H1 (cell line): ENCODE results near the gene TP53I11. TPM values are rescaled to one million over a fixed set of nuclear protein-coding genes. Genes with fewer than 3 reads are reported as not detected.

Experiments used
- CTCF ChIA-PET: fragments of 300-600 bp; sonication (Branson Sonifier 250); formaldehyde crosslinking; loops from one replicate; lab custom pipeline; 2021; ENCODE audit not compliant: partially characterized antibody; lab: Charles Lee
- POLR2A ChIA-PET: fragments of 300-600 bp; sonication (Branson Sonifier 250); formaldehyde crosslinking; loops from one replicate; lab custom pipeline; 2021; ENCODE audit warnings: inconsistent platforms; ENCODE audit not compliant: partially characterized antibody; lab: Charles Lee
- DNase-seq, 2 experiments: peaks; one replicate each; pipeline versions ENCODE4 v3.0.0 to v3.0.0-alpha.2; 2010 to 2022; ENCODE audit warnings: low spot score in 2 of 2, low read depth in 1 of 2, mixed read lengths in 1 of 2
- FAIRE-seq: peaks from 2 replicates; lab custom pipeline; 2011; peaks lifted over from hg19 to GRCh38; lab: Jason Lieb, UNC
- H2AFZ ChIP-seq: 2 replicates; pipeline ENCODE4 v1.8.1; 2012; ENCODE audit warnings: low read length, inconsistent platforms
- H2AK5ac ChIP-seq: 2 replicates; pipeline ENCODE4 v1.6.1; 2013; ENCODE audit warnings: low read depth, low read length
- H2BK120ac ChIP-seq: replicated peaks from 2 replicates; pipeline ENCODE3; 2013; ENCODE audit warnings: low read depth, low read length, inconsistent platforms
- H2BK12ac ChIP-seq: 2 replicates; pipeline ENCODE4 v1.6.1; 2013; ENCODE audit warnings: low read depth, low read length
- H2BK15ac ChIP-seq: 2 replicates; pipeline ENCODE4 v1.6.1; 2013; ENCODE audit warnings: low read length
- H2BK20ac ChIP-seq: 2 replicates; pipeline ENCODE4 v1.6.1; 2013; ENCODE audit warnings: low read length
- H2BK5ac ChIP-seq: 2 replicates; pipeline ENCODE4 v1.6.1; 2013; ENCODE audit warnings: low read depth, low read length
- H3K14ac ChIP-seq: 2 replicates; pipeline ENCODE4 v1.6.1; 2013; ENCODE audit warnings: inconsistent platforms; ENCODE audit not compliant: insufficient read length
- H3K18ac ChIP-seq: 2 replicates; pipeline ENCODE4 v1.6.1; 2013; ENCODE audit warnings: low read length; ENCODE audit errors: extremely low read depth
- H3K23ac ChIP-seq: 2 replicates; pipeline ENCODE4 v1.6.1; 2013; ENCODE audit warnings: inconsistent platforms; ENCODE audit not compliant: insufficient read length
- H3K23me2 ChIP-seq: 2 replicates; pipeline ENCODE4 v1.6.1; 2013; ENCODE audit warnings: low read depth, low read length
- H3K27ac ChIP-seq: 2 replicates; pipeline ENCODE4 v1.6.1; 2011; ENCODE audit warnings: low read depth, low read length, inconsistent platforms
- H3K27me3 ChIP-seq, 4 experiments: replicated peaks in 1 of 4; 1 replicate in 1 of 4; 2 replicates in 3 of 4; pipeline versions ENCODE4 v1.6.1 to v1.8.1; 2011 to 2013; ENCODE audit warnings: low read length in 3 of 4, mild to moderate bottlenecking in 3 of 4, inconsistent platforms in 2 of 4, mixed read lengths in 2 of 4, moderate library complexity in 1 of 4; ENCODE audit not compliant: control insufficient read depth in 3 of 4, insufficient read depth in 3 of 4; ENCODE audit errors: extremely low read depth in 1 of 4
- H3K36me3 ChIP-seq, 4 experiments: 2 replicates each; pipeline versions ENCODE4 v1.6.1 to v1.8.1; 2011 to 2013; ENCODE audit warnings: mild to moderate bottlenecking in 4 of 4, low read length in 3 of 4, moderate library complexity in 2 of 4, control low read depth in 1 of 4, inconsistent platforms in 1 of 4; ENCODE audit not compliant: insufficient read depth in 4 of 4, control insufficient read depth in 2 of 4
- H3K4ac ChIP-seq: replicated peaks from 2 replicates; pipeline ENCODE3; 2013; ENCODE audit warnings: low read length, low read depth, mixed read lengths, inconsistent platforms; ENCODE audit not compliant: insufficient read length
- H3K4me1 ChIP-seq, 4 experiments: replicated peaks in 1 of 4; 1 replicate in 1 of 4; 2 replicates in 3 of 4; pipeline versions ENCODE4 v1.6.1 to v1.8.1; 2011 to 2013; ENCODE audit warnings: low read length in 3 of 4, inconsistent platforms in 2 of 4, mixed read lengths in 1 of 4; ENCODE audit not compliant: insufficient read depth in 4 of 4, control insufficient read depth in 3 of 4
- H3K4me2 ChIP-seq, 2 experiments: 2 replicates each; pipeline versions ENCODE4 v1.6.1 to v1.8.1; 2011 to 2013; ENCODE audit warnings: low read depth in 2 of 2, low read length in 2 of 2, control low read depth in 1 of 2, inconsistent platforms in 1 of 2, mild to moderate bottlenecking in 1 of 2; ENCODE audit not compliant: insufficient read depth in 1 of 2
- H3K4me3 ChIP-seq, 4 experiments: fragments of 200-600, 300-600 bp in 1 of 4; sonication (generic), shearing (Covaris generic), sonication (Bioruptor Twin) in 1 of 4; 2 replicates each; pipeline versions ENCODE4 v1.5.1 to v1.8.1; 2011 to 2016; ENCODE audit warnings: low read length in 4 of 4, low read depth in 3 of 4, control low read depth in 2 of 4, inconsistent platforms in 2 of 4, mild to moderate bottlenecking in 2 of 4, mixed read lengths in 1 of 4, moderate library complexity in 1 of 4; ENCODE audit not compliant: insufficient read depth in 2 of 4; ENCODE audit errors: extremely low read depth in 1 of 4
- H3K56ac ChIP-seq: replicated peaks from 2 replicates; pipeline ENCODE3; 2013; ENCODE audit warnings: low read depth, mild to moderate bottlenecking, mixed read lengths, low read length, inconsistent platforms; ENCODE audit not compliant: insufficient read length
- H3K79me1 ChIP-seq: 2 replicates; pipeline ENCODE4 v1.6.1; 2013; ENCODE audit warnings: low read depth, low read length, control low read depth
- H3K79me2 ChIP-seq, 2 experiments: 2 replicates each; pipeline versions ENCODE4 v1.6.1 to v1.8.1; 2012 to 2013; ENCODE audit warnings: low read length in 2 of 2, mild to moderate bottlenecking in 2 of 2, inconsistent platforms in 1 of 2; ENCODE audit not compliant: insufficient read depth in 2 of 2, control insufficient read depth in 1 of 2
- H3K9ac ChIP-seq, 4 experiments: replicated peaks in 1 of 4; 1 replicate in 1 of 4; 2 replicates in 3 of 4; pipeline versions ENCODE4 v1.6.1 to v1.8.1; 2011 to 2013; ENCODE audit warnings: low read depth in 3 of 4, low read length in 3 of 4, control low read depth in 2 of 4, mild to moderate bottlenecking in 2 of 4, moderate library complexity in 2 of 4, inconsistent platforms in 1 of 4; ENCODE audit errors: extremely low read depth in 1 of 4
- H3K9me3 ChIP-seq, 2 experiments: 2 replicates each; pipeline versions ENCODE4 v1.6.1 to v1.8.1; 2012 to 2013; ENCODE audit warnings: mild to moderate bottlenecking in 2 of 2, moderate library complexity in 2 of 2, control low read depth in 1 of 2, inconsistent platforms in 1 of 2, low read depth in 1 of 2, low read length in 1 of 2, mixed read lengths in 1 of 2; ENCODE audit not compliant: insufficient read depth in 2 of 2
- H4K20me1 ChIP-seq, 2 experiments: replicated peaks in 1 of 2; 2 replicates each; pipeline versions ENCODE3 to v1.8.1; 2011 to 2013; ENCODE audit warnings: inconsistent platforms in 2 of 2, low read length in 2 of 2, mild to moderate bottlenecking in 1 of 2; ENCODE audit not compliant: insufficient read depth in 2 of 2, control insufficient read depth in 1 of 2
- H4K5ac ChIP-seq: 2 replicates; pipeline ENCODE4 v1.6.1; 2013; ENCODE audit warnings: low read length, low read depth, mixed read lengths, inconsistent platforms; ENCODE audit not compliant: insufficient read length
- H4K8ac ChIP-seq: 2 replicates; pipeline ENCODE4 v1.8.0; 2013; ENCODE audit warnings: mild to moderate bottlenecking, moderate library complexity, low read length, inconsistent platforms; ENCODE audit not compliant: insufficient read depth; ENCODE audit errors: extremely low read depth
- H4K91ac ChIP-seq: replicated peaks from 2 replicates; pipeline ENCODE3; 2013; ENCODE audit warnings: low read length, mixed read lengths, inconsistent platforms; ENCODE audit not compliant: insufficient read length
- CEBPB ChIP-seq: IDR thresholded peaks from 2 replicates; pipeline ENCODE4 v1.6.1; 2012; ENCODE audit warnings: low read depth, low read length
- CHD1 ChIP-seq: IDR thresholded peaks from 2 replicates; pipeline ENCODE4 v1.6.1; 2012; ENCODE audit warnings: low read depth, low read length, improper control_type of control experiment
- CREB1 ChIP-seq: IDR thresholded peaks from 2 replicates; pipeline ENCODE4 v1.6.1; 2012; ENCODE audit warnings: inconsistent platforms
- CTBP2 ChIP-seq: IDR thresholded peaks from 2 replicates; pipeline ENCODE4 v1.7.0; 2011; ENCODE audit warnings: borderline replicate concordance, mild to moderate bottlenecking, moderate library complexity, mixed read lengths, low read length; ENCODE audit not compliant: insufficient read depth, insufficient read length
- KDM4A ChIP-seq: IDR thresholded peaks from one replicate; pipeline ENCODE4 v1.7.1; 2012; ENCODE audit warnings: low read depth, mild to moderate bottlenecking, moderate library complexity, low read length, inconsistent platforms; ENCODE audit not compliant: severe bottlenecking
- MAFK ChIP-seq: IDR thresholded peaks from 2 replicates; pipeline ENCODE4 v1.6.1; 2012; ENCODE audit warnings: low read depth, mild to moderate bottlenecking, improper control_type of control experiment, low read length
- POU5F1 ChIP-seq: IDR thresholded peaks from 2 replicates; pipeline ENCODE4 v1.6.1; 2011; ENCODE audit warnings: low read depth, mild to moderate bottlenecking, low read length, moderate library complexity
- RAD21 ChIP-seq, 2 experiments: IDR thresholded peaks in 1 of 2; conservative IDR thresholded peaks in 1 of 2; 2 replicates each; pipeline ENCODE4 v1.6.1; 2011; ENCODE audit warnings: low read depth in 2 of 2, low read length in 2 of 2, improper control_type of control experiment in 1 of 2, inconsistent platforms in 1 of 2, mild to moderate bottlenecking in 1 of 2, moderate library complexity in 1 of 2
- SIX5 ChIP-seq: IDR thresholded peaks from 2 replicates; pipeline ENCODE4 v1.6.1; 2011; ENCODE audit warnings: mild to moderate bottlenecking, low read depth, low read length
- SP2 ChIP-seq: IDR thresholded peaks from 2 replicates; pipeline ENCODE4 v1.6.1; 2012; ENCODE audit warnings: mild to moderate bottlenecking, low read length, inconsistent platforms
- TAF7 ChIP-seq: optimal IDR thresholded peaks from 2 replicates; pipeline ENCODE3; 2011; ENCODE audit warnings: low read depth, mild to moderate bottlenecking, inconsistent platforms, low read length, moderate library complexity, borderline replicate concordance
- USF2 ChIP-seq: IDR thresholded peaks from 2 replicates; pipeline ENCODE4 v1.6.1; 2011; ENCODE audit warnings: low read length, improper control_type of control experiment
- WGBS, 2 experiments: shearing (Covaris generic) in 1 of 2; methylation state at CpG; one replicate each; pipeline versions ENCODE4 v1.1.6 to v1.1.7; 2013 to 2015; ENCODE audit warnings: low lambda C conversion rate in 2 of 2, mixed read lengths in 2 of 2, inconsistent platforms in 1 of 2, low coverage in 1 of 2, missing lambda C conversion rate in 1 of 2; ENCODE audit not compliant: insufficient replicate concordance in 2 of 2, insufficient coverage in 1 of 2, insufficient read length in 1 of 2; ENCODE audit errors: extremely low coverage in 1 of 2, missing lambda C conversion rate in 1 of 2; 5-methylcytosine and 5-hydroxymethylcytosine counted together
- polyA plus RNA-seq, 7 experiments: library from polyadenylated mRNA; depleted of rRNA in 3 of 7; stranded (reverse) in 5 of 7; unstranded in 2 of 7; fragments of >200 nt in 5 of 7; fragments of 200-250 nt in 2 of 7; gene quantifications; 1 replicate in 5 of 7; 2 replicates in 1 of 7; 4 replicates in 1 of 7; pipeline versions ENCODE4 v1.2.1 to v1.2.3, GENCODE V29; 2011 to 2013; ENCODE audit warnings: missing spikeins in 2 of 7, mixed read lengths in 2 of 7
- total RNA-seq: library from RNA; stranded (reverse); fragmentation: NEBNext Ultra II Directional; extraction: Animal tissue kit (Norgen Biotek cat#: 25700); gene quantifications from 2 replicates; pipeline ENCODE4 v1.2.1, GENCODE V29; 2021

Gene TP53I11
- total and polyA plus RNA-seq, 2 of the 8 experiments (the other 6 are each of a cell fraction or from before 2014, with no cell fraction given): 34.0 to 46.3 TPM

DNA sequence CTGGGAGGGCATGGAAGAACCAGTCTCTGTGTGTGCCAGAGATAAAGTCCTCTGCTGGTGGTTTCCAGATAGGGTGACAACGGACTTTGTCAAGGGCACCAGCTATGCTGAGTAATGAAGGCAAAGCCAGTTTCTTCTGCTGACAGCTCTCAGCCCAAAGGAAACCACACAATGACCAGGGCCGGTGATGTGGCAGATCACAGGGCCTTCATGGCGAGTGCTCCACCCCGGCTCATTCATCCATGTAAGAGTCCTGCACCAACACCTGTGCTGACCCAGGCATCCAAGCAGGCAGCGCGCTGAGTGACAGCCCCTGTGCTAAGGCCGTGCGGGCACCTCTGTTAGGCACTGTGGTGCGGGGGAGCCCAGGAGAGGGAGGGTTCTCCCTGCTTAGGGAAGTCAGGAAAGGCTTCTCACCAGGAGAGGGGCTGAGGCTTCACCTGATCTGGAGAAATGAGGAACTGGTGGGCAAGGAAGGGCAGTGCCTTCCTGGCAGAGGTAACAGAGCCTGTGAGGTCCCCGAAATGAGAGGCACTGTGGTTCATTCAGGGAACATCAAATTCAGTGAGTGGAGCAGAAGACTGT lies 33.8 kb downstream of the TP53I11 start:
- CTCF ChIA-PET: interaction anchor here (5.7 to 7.1 kb wide), 2 partner anchors 10 to 187 kb away, joined by 26 to 63 read pairs; no protein-coding TSS in a partner anchor
- TF ChIP-seq USF2: no peak
- TF ChIP-seq MAFK: no peak
- TF ChIP-seq POU5F1: no peak
- TF ChIP-seq RAD21 (IDR thresholded peaks at IDR 0.05 in 1 of 2, conservative IDR thresholded peaks at IDR 0.05 in 1 of 2; ENCODE audit: low read depth in 2 of 2, low read length in 2 of 2): no peak
- no peak for TF ChIP-seq CEBPB
- TF ChIP-seq CHD1: no peak
- TF ChIP-seq SIX5: no peak
- TF ChIP-seq SP2: no peak
- no peak for TF ChIP-seq CTBP2
- TF ChIP-seq KDM4A: no peak
- TF ChIP-seq TAF7: no peak
- TF ChIP-seq CREB1: no peak

More for the DNA sequence above, 33.8 kb downstream of the TP53I11 start:
- peaks cover 0 to 18% (median 3%) of the 10 kb centered on the region in 4 experiments; a peak in 6 of 7 replicates for H3K4me1 ChIP-seq
- POLR2A ChIA-PET: interaction anchor here (2.9 kb wide), 1 partner anchor 15 kb away, joined by 6 read pairs; no protein-coding TSS in a partner anchor
- H3K9ac ChIP-seq: no peak overlapping the region
- no peak overlapping the region for H3K27ac ChIP-seq
- no peak overlapping the region for H2BK15ac ChIP-seq
- H3K4me2 ChIP-seq: no peak overlapping the region
- H4K8ac ChIP-seq: no peak overlapping the region
- H3K4me3 ChIP-seq: no peak overlapping the region
- peak overlapping the region; percentile 50; the same call in 1 of the 2 replicates for H2BK12ac ChIP-seq
- WGBS, 2 experiments: 89% methylated on average over 10 of the region's 10 CpGs; no CpG with 5 or more reads in 1 of the 2 experiments
- FAIRE-seq (no peak), DNase-seq (no peak)
- H2BK20ac ChIP-seq: 0 out of 2 replicates have a peak overlapping the region, but pooled peaks have one; percentile 18
- no peak overlapping the region for H4K91ac ChIP-seq
- H3K56ac ChIP-seq: no peak overlapping the region
- H3K18ac ChIP-seq: no peak overlapping the region
- peaks cover 0 to 3% of the 10 kb centered on the region in 2 experiments for H4K20me1 ChIP-seq
- H3K23me2 ChIP-seq: no peaks in the 10 kb centered on the region
- no peak overlapping the region for H3K14ac ChIP-seq
- no peak overlapping the region for H4K5ac ChIP-seq
- no peaks in the 10 kb centered on the region for H3K9me3 ChIP-seq
- H2AK5ac ChIP-seq: no peak overlapping the region
- no peak overlapping the region for H2BK5ac ChIP-seq
- H3K27me3 ChIP-seq: no peaks in the 10 kb centered on the region; a peak in 1 of 7 replicates
- no peak overlapping the region for H2BK120ac ChIP-seq
- H2AFZ ChIP-seq: no peak overlapping the region
- no peaks in the 10 kb centered on the region for H3K36me3 ChIP-seq
- H3K23ac ChIP-seq: no peak overlapping the region
- no peaks in the 10 kb centered on the region for H3K79me1 ChIP-seq
- H3K4ac ChIP-seq: no peak overlapping the region
- 0 out of 4 replicates have a peak, but pooled peaks cover 0 to 3% of the 10 kb centered on the region in 2 experiments for H3K79me2 ChIP-seq
